ENCODE data around the gene ZFAND3.
A peak's percentile ranks its signal among the peaks of the same experiment; 100 is the strongest.

The ZFAND3 gene

DNA sequence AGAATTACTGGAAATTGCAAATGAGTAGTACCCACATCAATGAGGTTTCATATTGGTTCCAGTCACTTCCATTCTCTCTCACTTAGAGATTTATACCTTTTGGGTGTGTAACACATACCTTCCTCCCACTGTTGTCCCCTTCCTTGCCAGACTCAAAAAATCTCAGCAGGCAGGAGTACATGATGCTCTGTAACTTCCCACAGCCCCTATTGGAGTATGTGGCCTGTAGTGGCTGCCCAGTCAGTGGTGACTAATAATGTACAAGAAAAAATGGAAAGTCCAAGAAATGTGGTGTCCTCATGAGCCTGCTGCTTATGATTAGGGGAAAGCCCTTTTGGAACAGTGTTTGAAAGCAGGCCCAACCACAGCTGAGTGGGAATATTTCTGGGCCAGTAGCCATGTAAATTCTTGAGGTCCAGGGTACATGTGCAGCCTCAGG, 312.0 kb downstream of the ZFAND3 start:
- peak; percentile 43 for DNase-seq (ENCODE audit: low read depth)
- no peak for TF ChIP-seq CTCF (conservative IDR thresholded peaks at IDR 0.05; ENCODE audit: low read depth, low read length)
- no peak overlapping the region for H3K4me3 ChIP-seq (ENCODE audit: low read length)

DNA sequence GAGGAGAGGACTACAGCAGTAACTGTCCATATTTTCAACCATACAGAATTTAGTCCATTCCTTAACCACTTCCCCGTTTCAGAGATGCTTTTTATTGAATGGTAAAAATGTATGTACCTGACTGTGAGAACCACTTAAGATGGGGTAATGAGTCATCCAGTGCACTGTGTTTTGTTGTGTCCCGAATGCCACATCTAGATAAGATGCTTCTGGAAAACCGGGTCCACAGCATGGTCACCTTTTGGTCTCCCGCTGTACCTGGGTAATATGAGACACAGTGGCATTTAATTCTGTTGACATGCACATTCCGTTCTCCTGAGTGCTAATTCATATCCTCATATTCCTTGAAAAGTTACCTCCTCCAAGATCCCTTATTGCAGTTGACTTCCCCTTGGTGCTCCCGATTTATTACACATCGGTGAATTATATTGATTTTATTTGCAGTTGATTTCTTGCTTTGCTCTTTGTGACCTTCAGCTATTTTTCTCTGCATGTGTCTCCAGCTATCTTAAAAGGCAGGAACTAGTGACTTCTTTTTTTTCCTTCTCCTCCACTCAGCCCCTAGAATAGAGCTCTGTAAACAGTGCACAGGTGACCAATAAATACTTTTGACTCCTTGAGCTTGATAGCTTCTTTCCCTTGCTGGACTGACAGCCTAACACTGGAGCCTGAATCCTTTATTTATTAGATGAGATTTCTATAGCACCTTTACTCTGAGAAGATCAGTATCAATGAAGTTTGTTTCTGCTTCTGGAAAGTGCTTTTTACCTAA, 314.6 kb downstream of the ZFAND3 start:
- TF ChIP-seq CTCF (conservative IDR thresholded peaks at IDR 0.05; ENCODE audit: low read depth, low read length), result no peak
- H3K4me3 ChIP-seq (ENCODE audit: low read length), result no peak overlapping the region
- no peak for DNase-seq (ENCODE audit: low read depth)

DNA sequence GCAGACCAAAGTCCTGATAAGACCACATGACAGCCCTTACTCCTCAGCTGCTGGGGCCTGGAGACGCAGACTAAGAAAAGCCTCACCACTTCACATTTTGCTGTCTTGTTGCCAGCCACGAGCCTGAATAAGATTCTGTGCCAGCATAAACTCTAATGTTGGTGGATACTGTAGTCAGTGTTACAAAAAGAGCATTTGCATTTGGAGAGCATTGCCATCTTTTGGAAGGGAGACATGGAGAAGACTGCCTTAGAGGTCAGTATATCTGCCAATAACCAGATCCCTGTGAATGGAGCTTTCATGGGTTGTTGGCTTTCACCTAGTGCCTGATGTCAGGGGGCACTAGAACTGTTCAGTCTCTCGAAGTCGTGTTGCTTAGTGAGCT, 315.2 kb downstream of the ZFAND3 start:
- DNase-seq (ENCODE audit: low read depth), result no peak
- no peak overlapping the region for H3K4me3 ChIP-seq (ENCODE audit: low read length)
- TF ChIP-seq CTCF (conservative IDR thresholded peaks at IDR 0.05; ENCODE audit: low read depth, low read length), result no peak

- H3K4me3 ChIP-seq (ENCODE audit: low read length), result no peak overlapping the region
- TF ChIP-seq CTCF (conservative IDR thresholded peaks at IDR 0.05; ENCODE audit: low read depth, low read length), result no peak
- DNase-seq (ENCODE audit: low read depth), result no peak
Observed at GRCh38 chr6:38136547-38136946, 317.0 kb downstream of the ZFAND3 start.

DNA sequence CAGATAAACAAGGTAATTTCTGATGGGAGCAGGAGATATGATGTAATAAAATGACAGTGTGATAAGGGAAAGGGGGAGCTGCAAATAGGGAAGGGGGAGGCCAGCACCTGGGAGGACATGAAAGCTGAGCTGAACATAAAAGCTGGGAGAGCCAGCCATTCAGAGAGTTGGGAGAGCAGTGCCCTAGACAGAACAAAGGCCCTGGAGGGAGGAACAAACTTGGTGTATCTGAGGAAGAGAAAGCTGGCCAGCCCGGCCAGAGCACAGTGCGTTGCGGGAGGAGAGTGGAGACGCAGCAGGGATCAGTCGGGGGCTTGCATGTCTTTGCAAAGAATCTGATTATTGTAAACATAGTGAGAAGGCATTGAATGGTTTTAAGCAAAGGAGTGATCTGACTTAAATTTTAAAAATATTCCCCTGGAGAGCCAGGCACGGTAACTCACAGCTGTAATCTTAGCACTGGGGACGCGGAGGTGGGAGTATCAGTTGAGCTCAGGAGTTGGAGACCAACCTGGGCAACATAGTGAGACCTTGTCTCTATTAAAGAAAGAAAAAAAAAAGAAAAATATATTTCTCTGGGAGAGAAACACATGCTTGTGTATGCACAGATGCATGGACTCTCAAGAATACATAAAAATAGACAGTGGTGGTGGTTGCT, 318.2 kb downstream of the ZFAND3 start:
- no peak for TF ChIP-seq CTCF (conservative IDR thresholded peaks at IDR 0.05; ENCODE audit: low read depth, low read length)
- no peak overlapping the region for H3K4me3 ChIP-seq (ENCODE audit: low read length)
- no peak for DNase-seq (ENCODE audit: low read depth)

GRCh38 chr6:38138374-38138773, 318.8 kb downstream of the ZFAND3 start:
- no peak for DNase-seq (ENCODE audit: low read depth)
- TF ChIP-seq CTCF (conservative IDR thresholded peaks at IDR 0.05; ENCODE audit: low read depth, low read length), result no peak
- no peak overlapping the region for H3K4me3 ChIP-seq (ENCODE audit: low read length)

GRCh38 chr6:38141085-38141484, 321.6 kb downstream of the ZFAND3 start:
- no peak overlapping the region for H3K4me3 ChIP-seq (ENCODE audit: low read length)
- no peak for DNase-seq (ENCODE audit: low read depth)
- no peak for TF ChIP-seq CTCF (conservative IDR thresholded peaks at IDR 0.05; ENCODE audit: low read depth, low read length)

Data from retinal pigment epithelial cell (primary cell).